GF-D8 (cell line): ENCODE data around the gene TPR.

ENCODE experiments used
- DNase-seq: peaks from one replicate; lab custom pipeline; 2025; lab: John Stamatoyannopoulos, UW

Gene TPR

DNA sequence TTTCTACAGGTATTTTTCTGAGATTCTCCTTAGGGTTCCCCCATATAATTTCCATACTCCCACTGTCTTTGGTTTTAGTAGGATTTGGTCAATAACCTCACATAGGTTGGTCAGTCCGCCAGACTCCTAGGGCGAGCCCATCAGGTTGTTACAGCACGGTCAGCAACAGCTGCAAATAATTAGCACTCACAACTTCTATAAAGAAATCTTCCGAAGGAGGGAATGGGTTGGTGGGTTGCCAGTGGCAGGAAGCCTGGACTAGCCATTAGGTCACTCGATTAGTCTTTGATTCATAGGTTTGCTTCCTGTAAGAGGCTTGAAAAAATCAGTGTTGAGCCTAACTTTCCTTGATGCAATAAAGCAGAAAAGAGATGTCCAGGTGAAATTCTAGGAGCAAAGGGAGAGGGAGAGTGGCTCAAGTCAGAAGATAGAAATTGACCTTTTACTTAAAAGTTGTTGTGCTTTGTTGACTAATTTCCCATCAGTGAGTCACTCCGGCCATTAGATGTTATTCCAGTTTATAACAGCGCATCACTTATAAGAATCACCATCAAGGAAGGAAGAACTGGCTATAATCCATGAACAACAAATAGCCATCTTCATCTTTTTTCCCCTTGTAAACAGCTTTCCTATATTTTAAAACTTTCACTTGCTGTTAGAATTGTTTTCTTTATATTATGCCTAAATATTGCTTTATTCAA is 88.3 kb downstream of the TPR start:
- DNase-seq: no peak

- no peak for DNase-seq
These were observed 91.7 kb downstream of the TPR start for GRCh38 chr1:186283374-186283773.

DNA sequence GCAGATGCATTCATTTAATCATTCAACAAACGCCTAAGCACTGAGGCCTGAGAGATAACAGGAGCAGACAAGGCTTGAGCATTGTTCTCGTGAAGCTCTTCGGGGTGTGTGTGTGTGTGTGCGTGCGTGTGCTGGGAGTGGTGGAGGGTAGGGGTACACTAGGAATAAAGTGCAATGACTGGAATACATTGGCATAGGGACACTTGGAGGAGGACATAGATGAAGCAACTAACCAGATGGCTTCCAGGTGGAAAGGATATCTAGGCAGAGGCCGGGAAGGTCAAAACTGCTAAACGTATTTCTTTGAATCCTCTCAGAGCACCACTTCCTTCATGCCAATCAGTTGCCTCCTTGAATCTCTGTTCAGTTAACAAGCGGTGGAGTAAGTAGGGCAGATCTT is 92.6 kb downstream of the TPR start:
- DNase-seq: no peak

GRCh38 chr1:186275822-186276221 is 99.2 kb downstream of the TPR start:
- DNase-seq: no peak

DNA sequence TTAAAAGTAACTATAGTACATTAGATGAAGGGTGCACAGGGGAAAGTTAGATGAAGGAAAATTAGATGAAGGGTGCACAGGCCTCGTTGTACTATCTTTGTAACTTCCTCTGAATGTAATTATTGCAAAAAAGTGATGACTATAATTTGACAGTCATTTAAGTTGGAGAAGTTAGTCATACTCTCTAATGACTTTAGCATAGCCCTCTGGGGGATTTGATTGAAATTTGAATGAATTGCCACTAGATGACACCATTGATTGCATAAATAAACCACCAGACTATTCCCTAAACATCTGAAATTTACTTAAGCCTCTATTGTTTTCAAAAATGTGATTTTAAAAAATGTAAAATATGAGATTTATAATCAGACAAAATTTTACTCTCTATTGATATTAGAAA is 102.6 kb downstream of the TPR start:
- no peak for DNase-seq

- DNase-seq: no peak
These were observed 104.0 kb downstream of the TPR start for GRCh38 chr1:186271032-186271431.
